ENCODE measurements around the gene ABCA7. TPM values are rescaled to one million over a fixed set of nuclear protein-coding genes. Genes with fewer than 3 reads are reported as not detected.

The ABCA7 gene, protein sequence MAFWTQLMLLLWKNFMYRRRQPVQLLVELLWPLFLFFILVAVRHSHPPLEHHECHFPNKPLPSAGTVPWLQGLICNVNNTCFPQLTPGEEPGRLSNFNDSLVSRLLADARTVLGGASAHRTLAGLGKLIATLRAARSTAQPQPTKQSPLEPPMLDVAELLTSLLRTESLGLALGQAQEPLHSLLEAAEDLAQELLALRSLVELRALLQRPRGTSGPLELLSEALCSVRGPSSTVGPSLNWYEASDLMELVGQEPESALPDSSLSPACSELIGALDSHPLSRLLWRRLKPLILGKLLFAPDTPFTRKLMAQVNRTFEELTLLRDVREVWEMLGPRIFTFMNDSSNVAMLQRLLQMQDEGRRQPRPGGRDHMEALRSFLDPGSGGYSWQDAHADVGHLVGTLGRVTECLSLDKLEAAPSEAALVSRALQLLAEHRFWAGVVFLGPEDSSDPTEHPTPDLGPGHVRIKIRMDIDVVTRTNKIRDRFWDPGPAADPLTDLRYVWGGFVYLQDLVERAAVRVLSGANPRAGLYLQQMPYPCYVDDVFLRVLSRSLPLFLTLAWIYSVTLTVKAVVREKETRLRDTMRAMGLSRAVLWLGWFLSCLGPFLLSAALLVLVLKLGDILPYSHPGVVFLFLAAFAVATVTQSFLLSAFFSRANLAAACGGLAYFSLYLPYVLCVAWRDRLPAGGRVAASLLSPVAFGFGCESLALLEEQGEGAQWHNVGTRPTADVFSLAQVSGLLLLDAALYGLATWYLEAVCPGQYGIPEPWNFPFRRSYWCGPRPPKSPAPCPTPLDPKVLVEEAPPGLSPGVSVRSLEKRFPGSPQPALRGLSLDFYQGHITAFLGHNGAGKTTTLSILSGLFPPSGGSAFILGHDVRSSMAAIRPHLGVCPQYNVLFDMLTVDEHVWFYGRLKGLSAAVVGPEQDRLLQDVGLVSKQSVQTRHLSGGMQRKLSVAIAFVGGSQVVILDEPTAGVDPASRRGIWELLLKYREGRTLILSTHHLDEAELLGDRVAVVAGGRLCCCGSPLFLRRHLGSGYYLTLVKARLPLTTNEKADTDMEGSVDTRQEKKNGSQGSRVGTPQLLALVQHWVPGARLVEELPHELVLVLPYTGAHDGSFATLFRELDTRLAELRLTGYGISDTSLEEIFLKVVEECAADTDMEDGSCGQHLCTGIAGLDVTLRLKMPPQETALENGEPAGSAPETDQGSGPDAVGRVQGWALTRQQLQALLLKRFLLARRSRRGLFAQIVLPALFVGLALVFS (N-terminal part only)
- 4.0 and 4.3 TPM in 2 replicates for total RNA-seq

DNA sequence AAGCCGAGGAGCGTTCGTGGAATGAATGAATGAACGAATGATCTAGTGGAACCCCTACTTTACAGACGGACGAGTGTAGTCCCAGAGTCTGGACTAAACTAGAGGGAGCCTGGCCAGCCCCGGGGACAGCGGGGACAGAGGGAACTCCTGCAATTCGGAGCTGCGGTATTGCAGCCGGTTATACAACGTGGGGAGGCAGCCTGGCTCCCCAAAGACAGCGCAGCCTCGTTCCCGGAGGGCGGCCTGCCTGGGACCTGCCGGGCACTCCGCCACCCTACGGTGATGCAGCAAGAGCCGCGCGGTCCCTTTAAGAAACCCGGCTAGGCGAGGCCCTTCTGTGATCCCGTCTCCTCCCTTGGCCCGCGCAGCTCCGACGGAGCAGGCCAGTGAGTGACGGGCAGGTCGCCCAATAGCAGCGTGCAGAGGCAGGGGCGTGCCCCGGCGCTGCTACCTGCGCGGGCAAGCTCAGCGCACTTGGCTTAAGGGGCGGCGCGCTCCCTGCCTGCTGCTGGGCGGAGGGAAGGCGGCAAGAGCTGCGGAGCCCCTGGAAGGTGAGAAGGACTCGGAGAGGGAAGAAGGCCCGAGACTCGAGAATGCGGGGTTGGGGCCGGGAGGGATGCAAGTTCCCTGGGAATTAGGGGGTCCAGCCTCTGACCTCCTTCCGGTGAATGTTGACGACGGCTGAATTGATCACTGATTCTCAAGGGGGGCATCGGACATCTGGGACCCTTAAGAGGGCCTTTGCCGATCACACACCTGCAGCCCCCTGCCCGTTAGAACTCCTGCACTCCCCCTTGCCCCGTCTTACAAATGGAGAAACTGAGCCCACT lies at the start of gene ABCA7:
Gene ABCA7, plus strand, starts transcription at position 462 of the 830 bp plus-strand sequence. CDS start 1,255 bp downstream, outside the sequence.

DNA sequence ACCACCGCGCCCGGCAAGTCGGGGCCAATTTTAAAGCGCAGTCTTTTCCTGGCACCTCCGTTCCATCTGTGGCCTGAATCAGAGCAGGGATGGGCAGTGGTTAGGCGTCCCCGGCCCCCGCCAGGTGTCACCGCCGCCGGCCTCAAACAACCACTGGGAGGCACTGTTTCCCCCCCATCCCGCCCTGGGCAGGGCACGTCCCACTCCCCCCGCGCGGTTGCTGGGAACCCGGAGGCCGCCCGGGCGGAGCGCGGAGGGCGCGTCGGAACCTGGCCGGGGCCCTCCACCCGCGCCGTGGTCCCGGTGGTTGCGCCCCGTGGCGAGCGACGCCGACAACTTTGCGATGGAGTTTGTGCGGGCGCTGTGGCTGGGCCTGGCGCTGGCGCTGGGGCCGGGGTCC lies 39.8 kb upstream of the ABCA7 start, which contains the start of gene GRIN3B:
Gene GRIN3B, plus strand, starts transcription at position 325 of the 400 bp plus-strand sequence. Its CDS starts 19 bp downstream, at position 344.

DNA sequence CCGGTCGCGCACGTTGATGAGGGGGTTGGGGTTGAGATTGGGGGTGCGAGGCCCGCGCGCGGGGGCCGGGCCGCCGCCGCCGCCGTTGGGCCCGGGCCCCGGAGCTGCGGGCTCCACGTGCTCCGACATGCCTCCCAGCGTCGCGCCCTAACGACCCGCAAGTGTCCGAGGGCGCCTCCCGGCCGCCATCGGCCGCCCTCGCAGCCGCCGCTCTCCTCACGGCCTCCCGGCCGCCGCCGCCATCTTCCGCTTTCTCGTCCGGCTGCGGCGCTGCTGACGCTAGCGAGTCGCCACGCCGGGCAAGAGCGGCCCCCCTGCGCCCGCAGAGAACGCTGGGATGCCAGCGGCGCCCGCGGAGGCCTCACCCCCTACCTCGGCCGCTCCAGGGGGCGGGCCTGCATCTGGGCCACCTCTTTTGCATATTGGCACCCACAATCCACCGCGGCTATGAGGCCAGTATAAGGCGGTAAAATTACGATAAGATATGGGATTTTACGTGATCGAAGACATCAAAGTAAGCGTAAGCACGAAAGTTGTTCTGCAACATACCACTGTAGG lies 19.0 kb upstream of the ABCA7 start, which contains the start of gene TMEM259:
Gene TMEM259, minus strand, starts transcription at position 256 of the 558 bp plus-strand sequence. Its CDS starts 127 bp downstream, at position 129.

DNA sequence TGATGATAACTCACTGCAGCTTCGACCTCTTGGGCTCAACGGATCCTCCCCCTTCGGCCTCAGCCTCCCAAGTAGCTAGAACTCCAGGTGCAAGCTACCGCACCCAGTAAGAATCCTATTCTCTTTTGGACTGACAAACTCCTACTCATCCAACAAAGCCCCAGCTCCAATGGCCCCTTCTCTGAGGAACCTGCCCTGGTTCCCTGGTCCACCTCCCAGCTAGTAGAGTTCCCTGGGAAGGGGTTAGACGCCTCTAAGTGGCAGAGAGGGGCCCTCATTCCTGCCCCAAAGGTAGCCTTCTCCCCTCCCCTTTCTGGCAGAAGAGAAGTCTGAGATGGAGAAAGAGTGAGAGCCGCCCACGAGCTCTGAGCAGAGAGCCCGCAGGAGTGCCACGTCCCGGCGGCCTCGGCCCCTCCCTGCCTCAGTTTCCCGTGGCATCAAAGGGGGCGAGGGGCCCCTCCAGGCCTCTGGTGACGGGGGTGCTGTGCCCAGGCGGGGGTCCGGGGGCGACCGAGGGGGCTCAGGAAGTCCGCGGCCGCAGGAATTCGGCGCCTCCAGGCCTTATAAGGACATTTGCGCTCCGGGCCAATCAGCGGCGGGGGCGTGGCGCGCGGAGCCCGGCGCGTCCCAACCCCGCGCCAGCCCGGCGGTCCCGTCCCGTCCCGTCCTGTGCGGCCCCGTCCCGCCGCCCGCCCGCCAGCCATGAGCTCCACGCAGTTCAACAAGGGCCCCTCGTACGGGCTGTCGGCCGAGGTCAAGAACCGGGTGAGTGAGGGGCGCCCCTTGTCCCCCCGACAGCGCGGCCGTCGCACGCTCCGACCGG lies 13.7 kb upstream of the ABCA7 start, which contains the start of gene CNN2:
Gene CNN2, plus strand, starts transcription at position 649 of the 823 bp plus-strand sequence. Its CDS starts 54 bp downstream, at position 703.

DNA sequence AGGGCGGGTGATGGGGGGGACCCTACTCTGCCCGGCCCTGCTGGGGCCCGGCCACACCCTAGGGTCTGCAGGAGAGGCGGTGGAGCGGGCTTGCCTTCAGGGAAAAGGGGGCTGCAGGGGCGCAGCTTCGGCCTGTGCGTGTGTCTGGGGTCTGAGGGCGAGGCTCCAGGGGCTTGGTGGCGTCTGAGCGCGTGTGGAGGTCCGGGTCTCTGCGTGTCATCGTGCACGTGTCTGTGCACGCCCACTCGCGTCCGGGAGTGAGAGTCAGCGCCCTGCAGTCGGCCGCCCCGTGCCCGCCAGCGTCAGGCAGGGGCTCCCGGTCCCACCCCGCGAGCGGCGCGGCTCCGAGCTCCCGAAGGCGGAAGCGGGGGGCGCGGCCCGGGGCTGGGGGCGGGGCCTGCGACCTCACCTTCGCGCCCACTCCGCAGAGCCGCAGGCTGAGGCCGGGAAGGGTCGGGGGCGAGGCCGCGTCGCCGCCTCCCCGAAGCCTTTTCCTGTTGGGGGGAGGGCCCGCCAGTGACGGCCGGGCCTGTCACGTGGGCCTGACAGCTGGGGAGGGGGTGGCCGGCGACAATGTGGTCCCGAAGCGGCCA lies 26.9 kb downstream of the ABCA7 start, which contains the start of gene ARHGAP45:
Gene ARHGAP45, plus strand, starts transcription at position 420 of the 593 bp plus-strand sequence. CDS start 239 bp downstream, outside the sequence.

DNA sequence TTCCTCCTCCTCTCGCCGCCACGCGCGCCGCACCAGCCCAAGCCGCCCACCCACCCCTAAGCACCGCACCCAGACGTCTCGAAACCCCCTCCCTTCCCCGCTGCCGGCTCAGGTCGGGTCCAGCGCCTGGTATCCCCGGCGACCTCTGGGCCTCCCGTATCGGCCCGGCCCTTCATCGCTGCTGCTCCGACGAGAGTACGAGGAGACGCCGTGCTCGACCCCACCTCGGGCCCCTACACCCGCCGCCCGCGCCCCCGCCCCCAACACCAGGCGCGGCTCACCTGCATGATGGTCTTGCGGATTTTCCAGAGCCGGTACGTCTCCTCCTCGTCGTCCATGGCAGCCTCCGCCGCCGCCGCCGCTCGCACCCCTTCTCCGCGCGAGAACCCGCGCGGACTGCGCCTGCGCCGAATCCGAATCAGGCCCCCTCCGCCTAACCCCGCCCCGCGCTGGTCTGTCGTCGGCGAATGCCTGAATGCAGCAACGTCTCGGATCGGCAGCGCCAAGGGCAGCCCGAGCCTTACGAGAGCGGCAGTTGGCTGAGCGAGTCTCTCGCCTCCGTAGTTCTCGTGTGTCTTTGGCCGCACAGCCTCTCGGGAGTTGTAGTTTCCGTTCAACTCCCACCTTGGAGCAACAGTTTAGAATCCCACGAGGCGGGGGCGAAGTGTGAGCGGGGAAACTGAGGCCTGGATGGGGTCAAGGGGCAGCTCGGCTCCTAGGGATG lies 55.2 kb downstream of the ABCA7 start, which contains the start of gene POLR2E:
Gene POLR2E, minus strand, starts transcription at position 398 of the 724 bp plus-strand sequence. Its CDS starts 60 bp downstream, at position 338.

DNA sequence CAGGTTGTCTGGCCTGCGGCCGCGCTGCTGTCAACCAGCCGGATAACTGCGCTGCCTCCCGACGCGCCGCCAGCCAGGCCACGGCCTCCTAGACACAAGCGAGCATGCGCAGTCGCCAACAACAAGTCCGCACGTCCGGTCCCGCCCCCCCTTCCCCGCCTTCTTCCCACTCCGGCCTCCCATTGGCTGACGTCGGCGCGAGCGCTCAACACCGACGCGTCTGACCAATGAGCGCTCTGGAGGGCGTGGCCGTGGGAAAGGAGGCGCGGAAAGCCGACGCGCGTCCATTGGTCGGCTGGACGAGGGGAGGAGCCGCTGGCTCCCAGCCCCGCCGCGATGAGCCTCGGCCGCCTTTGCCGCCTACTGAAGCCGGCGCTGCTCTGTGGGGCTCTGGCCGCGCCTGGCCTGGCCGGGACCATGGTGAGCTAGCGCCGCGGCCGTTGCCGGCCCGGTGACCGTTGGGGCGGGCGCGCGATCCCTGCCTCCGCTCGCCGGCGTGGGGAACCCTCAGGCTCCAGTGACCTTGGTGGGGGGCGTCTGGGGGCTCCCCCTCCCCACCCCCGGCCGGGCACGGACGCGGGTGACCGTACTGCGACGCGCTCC lies 63.9 kb downstream of the ABCA7 start, which contains the start of gene GPX4:
Gene GPX4, plus strand, starts transcription at position 287 of the 603 bp plus-strand sequence. Its CDS starts 50 bp downstream, at position 337.

Small RNA genes within 50 kb of the gene (small RNA-seq; reads per million reads assigned to genes)
- 14.5 reads per million, percentile 96 among the genes with 10 or more reads in this experiment for gene RNU6-2

Other genes with a start within 250 kb of the ABCA7 start
- 133 and 189 TPM in 2 replicates for gene PTBP1, start 242.7 kb upstream of the ABCA7 start, total RNA-seq
- not detected in 2 replicates for gene PLPPR3, start 218.2 kb upstream of the ABCA7 start, total RNA-seq
- gene AZU1, start 212.3 kb upstream of the ABCA7 start, total RNA-seq = not detected in 2 replicates
- gene PRTN3, start 199.1 kb upstream of the ABCA7 start, total RNA-seq = not detected in 2 replicates
- gene ELANE, start 187.8 kb upstream of the ABCA7 start, total RNA-seq = 0.20 and 0.37 TPM in 2 replicates
- 8.0 and 144 TPM in 2 replicates for gene CFD, start 180.4 kb upstream of the ABCA7 start, total RNA-seq
- 24.3 and 25.0 TPM in 2 replicates for gene MED16, start 146.9 kb upstream of the ABCA7 start, total RNA-seq
- gene RNU6-9, start 146.6 kb upstream of the ABCA7 start, total RNA-seq = not detected in 2 replicates
- 23.1 and 25.7 TPM in 2 replicates for gene R3HDM4, start 126.9 kb upstream of the ABCA7 start, total RNA-seq
- gene KISS1R, start 122.8 kb upstream of the ABCA7 start, total RNA-seq = not detected in 2 replicates
- gene ARID3A, start 114.1 kb upstream of the ABCA7 start, total RNA-seq = 18.4 and 33.2 TPM in 2 replicates
- gene WDR18, start 55.8 kb upstream of the ABCA7 start, total RNA-seq = 68.0 and 80.9 TPM in 2 replicates
- gene GRIN3B, start 39.7 kb upstream of the ABCA7 start, total RNA-seq = under 0.01 and 0.20 TPM in 2 replicates
- gene TMEM259, start 19.0 kb upstream of the ABCA7 start, total RNA-seq = 68.3 and 80.5 TPM in 2 replicates
- not detected in 2 replicates for gene RNU6-2, start 18.6 kb upstream of the ABCA7 start, total RNA-seq
- gene CNN2, start 13.5 kb upstream of the ABCA7 start, total RNA-seq = 122 and 131 TPM in 2 replicates
- gene ARHGAP45, start 27.1 kb downstream of the ABCA7 start, total RNA-seq = 0.78 and 1.5 TPM in 2 replicates
- gene POLR2E, start 55.3 kb downstream of the ABCA7 start, total RNA-seq = 84.5 and 113 TPM in 2 replicates
- 326 and 402 TPM in 2 replicates for gene GPX4, start 63.9 kb downstream of the ABCA7 start, total RNA-seq
- 44.4 and 46.3 TPM in 2 replicates for gene SBNO2, start 134.2 kb downstream of the ABCA7 start, total RNA-seq
- gene STK11, start 165.7 kb downstream of the ABCA7 start, total RNA-seq = 58.4 and 85.0 TPM in 2 replicates
- 2.9 and 4.7 TPM in 2 replicates for gene CBARP, start 197.9 kb downstream of the ABCA7 start, total RNA-seq
- 25.4 and 32.7 TPM in 2 replicates for gene ATP5F1D, start 201.6 kb downstream of the ABCA7 start, total RNA-seq
- 15.8 and 21.9 TPM in 2 replicates for gene MIDN, start 208.5 kb downstream of the ABCA7 start, total RNA-seq
- 99.2 and 106 TPM in 2 replicates for gene CIRBP, start 229.2 kb downstream of the ABCA7 start, total RNA-seq
- 28.9 and 36.4 TPM in 2 replicates for gene FAM174C, start 235.4 kb downstream of the ABCA7 start, total RNA-seq
- gene EFNA2, start 245.8 kb downstream of the ABCA7 start, total RNA-seq = not detected in 2 replicates

Data from subcutaneous preadipocyte (primary cell).